ENCODE measurements around the gene WNT2. TPM values are rescaled to one million over a fixed set of nuclear protein-coding genes. Genes with fewer than 3 reads are reported as not detected.

WNT2 gene
- polyA plus RNA-seq, 1 experiment = 8.4 TPM

DNA sequence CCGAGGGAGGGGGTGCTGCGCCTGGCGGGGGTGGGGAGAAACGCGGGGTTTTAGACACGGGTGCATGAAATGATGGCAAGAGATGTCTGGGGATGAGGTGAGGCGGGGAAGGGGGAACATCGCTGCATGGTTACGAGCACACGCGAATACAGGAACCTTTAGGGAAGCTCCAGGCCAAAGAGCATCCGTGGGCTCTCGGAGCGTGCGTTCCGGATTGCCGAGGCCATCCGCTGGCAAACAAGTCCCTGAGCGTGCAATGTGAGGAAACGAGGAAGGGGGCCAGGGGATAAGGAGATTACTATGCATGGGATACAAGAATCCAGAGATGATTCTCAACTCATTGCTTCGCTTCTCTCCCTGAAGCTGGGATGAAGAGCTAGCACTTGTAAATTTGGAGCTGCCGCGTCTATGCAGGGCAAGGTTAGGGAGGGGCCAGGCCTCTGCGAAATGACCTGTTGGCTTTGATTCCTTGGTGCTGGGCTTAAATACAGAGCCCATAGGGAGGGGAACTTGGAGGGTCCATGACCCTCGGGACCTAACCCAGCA is 520 bp upstream of the WNT2 start:
- Histone ChIP-seq H3K27me3 (ENCODE audit: control insufficient read depth, insufficient read depth, low read length) (peaks cover 22% of the 10 kb centered on the region), H3K36me3 (ENCODE audit: control insufficient read depth, insufficient read depth, low read length) (no peaks in the 10 kb centered on the region), H3K4me3 (ENCODE audit: low read depth, low read length) (peak overlapping the region; percentile 45)
- TF ChIP-seq, protein P1, sequence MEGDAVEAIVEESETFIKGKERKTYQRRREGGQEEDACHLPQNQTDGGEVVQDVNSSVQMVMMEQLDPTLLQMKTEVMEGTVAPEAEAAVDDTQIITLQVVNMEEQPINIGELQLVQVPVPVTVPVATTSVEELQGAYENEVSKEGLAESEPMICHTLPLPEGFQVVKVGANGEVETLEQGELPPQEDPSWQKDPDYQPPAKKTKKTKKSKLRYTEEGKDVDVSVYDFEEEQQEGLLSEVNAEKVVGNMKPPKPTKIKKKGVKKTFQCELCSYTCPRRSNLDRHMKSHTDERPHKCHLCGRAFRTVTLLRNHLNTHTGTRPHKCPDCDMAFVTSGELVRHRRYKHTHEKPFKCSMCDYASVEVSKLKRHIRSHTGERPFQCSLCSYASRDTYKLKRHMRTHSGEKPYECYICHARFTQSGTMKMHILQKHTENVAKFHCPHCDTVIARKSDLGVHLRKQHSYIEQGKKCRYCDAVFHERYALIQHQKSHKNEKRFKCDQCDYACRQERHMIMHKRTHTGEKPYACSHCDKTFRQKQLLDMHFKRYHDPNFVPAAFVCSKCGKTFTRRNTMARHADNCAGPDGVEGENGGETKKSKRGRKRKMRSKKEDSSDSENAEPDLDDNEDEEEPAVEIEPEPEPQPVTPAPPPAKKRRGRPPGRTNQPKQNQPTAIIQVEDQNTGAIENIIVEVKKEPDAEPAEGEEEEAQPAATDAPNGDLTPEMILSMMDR (IDR thresholded peaks at IDR 0.05; ENCODE audit: insufficient read depth, low read depth, low read length) = no peak
- CTCF ChIA-PET = interaction anchor here (0.7 to 1.8 kb wide), 7 partner anchors 10 to 110 kb away, joined by 3 to 6 read pairs (median 3); no protein-coding TSS in a partner anchor
- no peak for DNase-seq (ENCODE audit: low read depth)
- POLR2A ChIA-PET = interaction anchor here (1.3 kb wide), 1 partner anchor 15 kb away, joined by 4 read pairs; no protein-coding TSS in a partner anchor

DNA sequence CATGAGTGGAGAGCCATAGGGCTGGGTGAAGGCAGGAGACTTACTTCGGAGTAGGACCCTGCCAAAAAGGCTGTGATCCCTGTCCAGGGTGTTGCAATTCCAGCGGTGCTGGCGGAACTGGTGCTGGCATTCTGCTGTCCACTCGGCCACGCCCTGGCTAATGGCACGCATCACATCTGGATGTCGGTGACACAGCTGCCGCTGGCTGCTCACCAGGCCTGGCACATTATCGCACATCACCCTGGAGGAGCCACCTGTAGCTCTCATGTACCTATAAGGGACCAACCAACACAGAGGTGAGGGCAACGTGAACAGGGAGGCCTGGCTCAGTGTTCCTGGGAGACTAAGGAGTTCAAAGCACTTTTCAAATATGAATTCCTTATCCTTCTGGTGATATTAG is 2.3 kb downstream of the WNT2 start:
- no peak for DNase-seq (ENCODE audit: low read depth)
- Histone ChIP-seq H3K27me3 (ENCODE audit: control insufficient read depth, insufficient read depth, low read length) (peaks cover 22% of the 10 kb centered on the region), H3K36me3 (ENCODE audit: control insufficient read depth, insufficient read depth, low read length) (no peaks in the 10 kb centered on the region), H3K4me3 (ENCODE audit: low read depth, low read length) (no peak overlapping the region)
- ChIA-PET CTCF (interaction anchor here (1.4 to 1.7 kb wide), 2 partner anchors 9 to 107 kb away, joined by 3 read pairs; no protein-coding TSS in a partner anchor), POLR2A (no interaction called here)
- TF ChIP-seq, protein P1 (IDR thresholded peaks at IDR 0.05; ENCODE audit: insufficient read depth, low read depth, low read length) = no peak

DNA sequence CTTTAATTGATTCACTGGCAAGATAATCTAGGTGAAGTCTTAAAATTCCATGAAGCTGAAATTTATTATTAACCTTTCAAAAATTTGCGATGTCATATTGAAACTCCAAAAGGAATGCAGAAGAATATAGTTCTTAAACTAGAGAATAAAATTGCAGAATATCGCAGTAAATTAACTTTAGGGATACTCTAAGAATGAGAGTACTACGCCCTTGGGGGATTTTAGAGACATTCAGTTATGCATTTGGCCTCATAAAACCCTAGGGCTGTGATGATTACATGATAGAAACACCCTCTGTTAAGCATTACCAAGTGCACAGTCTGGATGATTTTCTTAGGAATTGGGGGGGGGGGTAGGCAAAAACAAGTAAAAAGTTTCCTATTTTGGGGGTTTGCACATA is 3.7 kb downstream of the WNT2 start:
- Histone ChIP-seq H3K36me3 (ENCODE audit: control insufficient read depth, insufficient read depth, low read length) (no peaks in the 10 kb centered on the region), H3K4me3 (ENCODE audit: low read depth, low read length) (no peak overlapping the region), H3K27me3 (ENCODE audit: control insufficient read depth, insufficient read depth, low read length) (peaks cover 20% of the 10 kb centered on the region)
- POLR2A ChIA-PET = no interaction called here
- DNase-seq (ENCODE audit: low read depth) = peak; percentile 71
- TF ChIP-seq, protein P1 (IDR thresholded peaks at IDR 0.05; ENCODE audit: insufficient read depth, low read depth, low read length) = no peak
- CTCF ChIA-PET = interaction anchor here (1.4 kb wide), 1 partner anchor 106 kb away, joined by 3 read pairs; no protein-coding TSS in a partner anchor

DNA sequence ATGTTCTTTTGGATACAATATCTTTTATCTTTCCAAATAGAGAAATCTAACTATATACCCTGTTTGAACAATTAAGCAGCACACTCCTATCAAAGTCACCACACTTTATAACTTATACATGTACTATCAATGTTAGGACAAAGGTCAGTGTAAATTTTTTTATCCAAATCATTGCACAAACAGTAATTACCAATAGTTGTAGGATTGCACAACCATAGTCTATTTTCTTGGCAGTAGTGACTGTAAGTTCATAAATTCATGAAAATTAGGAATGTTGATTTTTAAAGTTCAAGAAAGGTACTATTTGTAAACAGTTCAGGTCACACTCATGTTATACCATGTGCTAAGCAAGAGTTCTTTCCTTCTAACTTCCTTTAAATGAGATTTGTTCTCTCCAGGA is 9.3 kb downstream of the WNT2 start:
- Histone ChIP-seq H3K4me3 (ENCODE audit: low read depth, low read length) (no peak overlapping the region), H3K36me3 (ENCODE audit: control insufficient read depth, insufficient read depth, low read length) (no peaks in the 10 kb centered on the region), H3K27me3 (ENCODE audit: control insufficient read depth, insufficient read depth, low read length) (no peaks in the 10 kb centered on the region)
- POLR2A ChIA-PET = no interaction called here
- CTCF ChIA-PET = interaction anchor here (1.0 to 1.3 kb wide), 4 partner anchors 9 to 188 kb away, joined by 3 to 4 read pairs (median 3); partner anchors contain the start of gene WNT2
- no peak for DNase-seq (ENCODE audit: low read depth)
- TF ChIP-seq, protein P1 (IDR thresholded peaks at IDR 0.05; ENCODE audit: insufficient read depth, low read depth, low read length) = no peak

DNA sequence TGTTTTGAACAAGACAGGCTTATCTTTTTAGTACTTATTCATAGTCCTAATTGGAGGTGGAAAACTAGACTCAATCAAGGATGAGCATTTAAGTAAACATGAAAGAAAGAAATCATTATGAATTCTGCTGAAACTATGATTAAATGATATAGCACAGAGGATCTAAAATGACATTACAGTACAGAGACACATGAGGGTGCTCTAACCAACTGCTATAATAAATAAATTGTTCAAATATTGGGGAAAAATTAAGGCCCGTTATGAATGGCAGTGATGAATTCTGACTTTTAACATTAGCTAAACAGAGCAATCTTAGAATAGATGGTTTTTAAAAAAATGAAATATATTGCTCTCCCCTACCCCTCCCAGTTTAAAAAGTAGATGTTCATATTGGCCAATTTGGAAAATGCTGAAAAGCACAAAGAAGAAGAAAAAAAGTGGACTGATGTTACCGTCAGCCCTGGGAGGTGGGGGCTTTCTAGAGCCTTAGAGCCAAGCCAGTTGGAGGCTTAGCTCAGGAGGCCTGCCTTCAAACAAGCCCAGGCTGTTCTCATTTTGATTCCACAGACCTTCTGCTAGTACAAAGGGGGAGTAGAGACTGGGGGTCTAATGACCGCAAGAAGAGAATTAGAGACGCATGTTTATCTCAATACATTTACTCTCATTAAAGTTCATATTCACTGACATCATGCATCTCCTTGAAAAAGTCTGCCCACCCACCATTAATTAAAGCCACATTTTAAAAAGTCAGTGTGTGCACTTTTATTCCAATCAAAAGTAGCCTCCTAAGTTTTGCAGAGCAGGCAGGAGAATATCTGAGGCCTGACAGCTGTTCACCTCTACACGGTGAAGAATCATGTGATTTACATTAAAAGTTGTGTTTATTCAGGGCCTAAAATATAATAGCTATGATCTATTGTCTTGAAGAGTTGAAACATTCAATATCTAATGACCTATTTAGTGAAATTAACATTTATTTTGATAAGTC is 10.0 kb downstream of the WNT2 start:
- no peaks in the 10 kb centered on the region for H3K36me3 ChIP-seq (ENCODE audit: control insufficient read depth, insufficient read depth, low read length)
- DNase-seq (ENCODE audit: low read depth) = no peak
- TF ChIP-seq, protein P1 (IDR thresholded peaks at IDR 0.05; ENCODE audit: insufficient read depth, low read depth, low read length) = peak; percentile 20; the same call in 1 of the 2 replicates
- no peaks in the 10 kb centered on the region for H3K27me3 ChIP-seq (ENCODE audit: control insufficient read depth, insufficient read depth, low read length)
- CTCF ChIA-PET = interaction anchor here (0.7 to 1.3 kb wide), 8 partner anchors 10 to 187 kb away, joined by 3 to 4 read pairs (median 3); partner anchors contain the start of gene WNT2
- POLR2A ChIA-PET = no interaction called here
- H3K4me3 ChIP-seq (ENCODE audit: low read depth, low read length) = no peak overlapping the region

Measured in BJ (cell line).